Stimulated activated CD8-positive, alpha-beta memory T cell treated with anti-CD3 and anti-CD28 coated beads, Interleukin-2, amount 100 ng/mL, for 48 hours (primary cell): ENCODE data around the gene TPRG1.

ENCODE experiments used
- DNase-seq, 2 donors: peaks; one replicate each; pipeline ENCODE4 v3.0.0-alpha.2; 2020; ENCODE audit warnings: low read depth in 2 of 2

TPRG1 gene, protein sequence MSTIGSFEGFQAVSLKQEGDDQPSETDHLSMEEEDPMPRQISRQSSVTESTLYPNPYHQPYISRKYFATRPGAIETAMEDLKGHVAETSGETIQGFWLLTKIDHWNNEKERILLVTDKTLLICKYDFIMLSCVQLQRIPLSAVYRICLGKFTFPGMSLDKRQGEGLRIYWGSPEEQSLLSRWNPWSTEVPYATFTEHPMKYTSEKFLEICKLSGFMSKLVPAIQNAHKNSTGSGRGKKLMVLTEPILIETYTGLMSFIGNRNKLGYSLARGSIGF

GRCh38 chr3:189171707-189172106 is at the start of gene TPRG1:
TPRG1 (plus strand) TSS chr3:189171971; CDS start chr3:189207385, 35,414 bp downstream.
- DNase-seq, result no peak

GRCh38 chr3:189122110-189122509 is 49.7 kb upstream of the TPRG1 start:
- DNase-seq, result no peak

- no peak for DNase-seq
These were observed 49.1 kb upstream of the TPRG1 start for GRCh38 chr3:189122526-189123205.

- DNase-seq, result no peak
These were observed 48.0 kb upstream of the TPRG1 start for GRCh38 chr3:189123595-189124387.

DNA sequence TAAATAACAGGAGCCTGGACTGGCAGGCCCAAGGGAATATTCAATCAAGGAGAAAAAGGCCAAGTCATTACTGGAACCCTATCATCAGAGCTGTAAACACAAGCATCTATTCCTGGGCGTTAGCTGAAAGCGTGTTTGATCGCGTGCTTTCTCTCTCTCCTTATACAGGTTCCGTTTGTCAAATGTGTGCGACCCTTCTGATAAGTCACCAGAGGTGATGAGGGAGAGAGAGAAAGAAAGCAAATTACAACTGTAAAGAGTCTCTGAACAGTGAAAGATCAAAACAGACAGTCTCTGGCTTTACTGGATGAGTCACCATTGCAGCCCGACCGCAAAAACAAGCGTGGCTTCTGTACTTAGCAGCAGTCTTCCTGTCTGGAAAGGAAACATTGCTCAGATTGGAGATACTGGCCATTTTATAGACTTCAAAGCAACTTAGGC is 39.5 kb upstream of the TPRG1 start:
- peak; percentile 36 to 58 for DNase-seq

GRCh38 chr3:189132839-189133238 is 38.9 kb upstream of the TPRG1 start:
- no peak for DNase-seq

DNA sequence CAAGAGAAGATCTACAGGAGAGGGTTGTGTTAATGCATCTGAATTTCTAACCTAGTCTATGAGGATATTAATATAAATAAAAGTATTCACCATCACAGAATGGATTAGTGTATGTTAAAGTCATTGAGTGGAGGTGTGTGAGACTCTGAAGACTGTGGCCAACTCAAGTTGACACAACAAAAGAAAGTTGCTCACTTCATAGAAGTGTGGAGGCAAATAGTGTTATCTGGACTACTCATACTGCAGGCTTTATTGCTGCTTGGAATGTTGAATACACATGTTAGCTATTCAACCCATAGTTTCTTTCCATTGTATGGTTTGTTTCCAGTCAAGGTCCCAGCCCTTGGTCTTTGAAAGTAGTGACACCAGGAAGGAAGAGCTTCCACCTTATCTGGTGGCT is 38.0 kb upstream of the TPRG1 start:
- DNase-seq, result no peak

- DNase-seq, result no peak
These were observed 34.4 kb upstream of the TPRG1 start for GRCh38 chr3:189137416-189137815.

GRCh38 chr3:189138901-189139610 is 32.7 kb upstream of the TPRG1 start:
- no peak for DNase-seq

DNA sequence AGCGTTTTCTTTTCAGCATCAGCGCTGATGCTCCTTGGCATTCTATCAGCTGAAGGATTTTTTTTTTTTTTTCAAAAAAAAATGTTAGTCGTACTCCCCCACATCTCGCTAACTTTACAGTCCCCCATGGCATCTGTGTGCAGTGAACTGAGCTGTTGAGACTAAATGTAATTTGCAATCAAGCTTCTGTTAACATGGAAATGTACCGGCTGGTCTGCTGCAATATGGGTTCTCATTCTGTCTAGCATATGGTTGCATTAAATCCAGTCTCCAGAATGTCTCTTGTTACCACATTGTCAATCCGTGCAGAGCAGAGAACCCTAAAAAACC is 32.2 kb upstream of the TPRG1 start:
- DNase-seq, result no peak

DNA sequence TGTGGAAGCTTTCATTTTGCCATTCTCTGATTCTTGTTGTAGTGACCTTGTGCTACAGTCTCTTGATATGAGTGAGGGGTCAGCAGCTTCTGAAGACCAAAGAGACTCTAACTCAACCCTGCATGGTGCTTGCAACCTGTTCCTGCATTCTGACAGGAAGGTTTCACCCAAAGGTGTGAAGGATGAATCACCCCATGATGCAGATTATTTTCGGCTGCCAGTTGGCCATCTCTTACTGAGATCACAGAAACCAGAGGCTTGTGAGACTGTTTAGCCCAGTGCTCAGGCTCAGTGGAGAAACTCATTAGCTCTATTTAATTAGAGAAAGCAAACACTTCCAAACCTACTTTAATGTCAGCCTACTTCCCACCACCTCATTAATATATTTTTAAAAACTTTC is 29.2 kb upstream of the TPRG1 start:
- no peak for DNase-seq

DNA sequence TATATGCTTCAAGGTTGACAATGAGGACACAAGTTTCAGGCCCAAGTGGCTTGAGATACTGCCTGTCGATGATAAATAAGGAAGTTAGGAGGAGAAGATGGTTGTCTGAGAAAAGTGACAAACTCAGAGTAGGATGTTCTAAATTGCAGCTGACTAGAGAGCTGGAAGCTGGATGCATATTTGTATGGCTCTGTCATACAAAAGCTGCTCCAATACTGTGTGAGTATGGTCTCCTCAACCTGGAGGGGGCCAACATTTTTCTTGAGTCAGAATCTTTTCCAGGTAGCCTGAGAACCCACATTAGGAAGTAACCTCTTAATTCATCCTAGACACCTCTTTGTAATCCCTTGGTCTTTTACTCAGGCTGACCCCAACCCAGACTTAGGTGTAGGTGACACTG is 28.4 kb upstream of the TPRG1 start:
- DNase-seq, result no peak

- no peak for DNase-seq
These were observed 28.0 kb upstream of the TPRG1 start for GRCh38 chr3:189143771-189144170.

- no peak for DNase-seq
These were observed 27.1 kb upstream of the TPRG1 start for GRCh38 chr3:189144645-189145044.

GRCh38 chr3:189146848-189147247 is 24.9 kb upstream of the TPRG1 start:
- no peak for DNase-seq

- peak; percentile 26 to 46 for DNase-seq
These were observed 23.7 kb upstream of the TPRG1 start for GRCh38 chr3:189148081-189148507.

DNA sequence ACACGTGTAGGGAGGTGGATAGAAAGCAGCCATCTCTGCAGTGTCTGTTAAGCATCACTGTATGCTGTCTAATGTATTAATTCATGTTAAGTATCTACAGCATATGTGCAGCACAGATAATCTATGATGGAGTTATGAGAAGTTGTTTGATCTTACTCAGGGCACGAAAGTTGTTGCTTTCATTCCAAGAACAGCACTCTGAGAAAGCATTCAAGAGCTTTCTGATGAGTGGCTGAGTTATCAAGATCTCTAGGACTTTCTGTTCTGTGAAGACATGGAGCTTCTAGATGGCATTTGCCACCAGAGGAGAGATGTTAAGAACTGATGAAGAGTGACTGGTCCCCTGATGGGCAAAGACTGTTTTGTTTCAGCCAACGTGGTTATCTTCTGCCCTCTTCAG is 22.6 kb upstream of the TPRG1 start:
- DNase-seq, result no peak

DNA sequence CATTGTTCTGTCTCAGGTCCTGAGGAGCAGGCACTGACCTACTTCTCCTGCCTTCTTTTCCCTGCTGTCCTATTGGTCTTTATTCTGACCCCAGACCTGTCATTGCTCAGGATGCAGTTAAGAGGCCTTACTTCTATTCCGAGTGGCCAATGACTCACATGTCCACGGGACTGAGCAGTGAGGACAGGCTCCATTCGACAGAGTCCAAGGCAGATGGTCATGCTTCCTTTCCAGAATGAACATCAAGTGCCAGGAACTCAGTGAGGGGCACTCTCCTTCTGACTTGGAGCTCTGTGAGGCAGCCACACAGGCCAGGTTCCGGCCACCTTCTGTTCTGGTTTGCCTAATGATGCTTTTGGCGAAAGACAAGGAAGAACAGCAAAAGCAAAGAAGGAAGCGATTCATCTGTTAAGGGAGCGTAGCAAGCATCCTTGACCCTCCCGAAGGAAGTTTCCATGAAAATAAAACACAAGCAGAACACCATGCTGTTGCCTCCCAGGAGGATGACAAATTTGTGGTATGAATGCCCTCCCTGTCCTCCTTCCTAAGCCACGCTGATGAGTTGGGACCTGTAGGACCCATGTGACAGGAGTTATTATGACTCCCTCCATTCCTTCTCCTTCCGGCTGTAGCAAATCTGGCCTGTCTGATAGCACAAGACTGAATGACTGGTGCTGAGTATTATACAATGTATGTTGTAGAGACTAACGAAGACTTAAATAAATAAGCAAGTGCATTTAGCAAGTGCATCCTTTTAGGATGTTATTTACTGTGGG is 14.4 kb upstream of the TPRG1 start:
- DNase-seq, result no peak

DNA sequence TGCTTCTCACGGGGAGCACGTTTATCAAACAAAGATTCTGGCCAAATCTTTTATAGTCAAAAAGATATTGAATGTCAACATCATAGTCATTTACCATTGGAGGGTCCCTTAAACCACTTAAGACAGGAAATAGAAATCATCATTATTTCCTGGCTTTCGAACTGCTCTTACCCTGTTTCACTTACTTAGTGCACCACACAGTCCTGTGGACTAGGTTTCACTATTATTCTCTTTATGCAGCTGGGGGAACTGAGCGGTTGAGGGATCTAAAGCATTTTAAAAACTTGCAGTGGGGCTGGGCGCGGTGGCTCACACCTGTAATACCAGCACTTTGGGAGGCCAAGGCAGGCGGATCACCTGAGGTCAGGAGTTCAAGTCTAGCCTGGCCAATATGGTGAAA is 13.7 kb upstream of the TPRG1 start:
- no peak for DNase-seq

DNA sequence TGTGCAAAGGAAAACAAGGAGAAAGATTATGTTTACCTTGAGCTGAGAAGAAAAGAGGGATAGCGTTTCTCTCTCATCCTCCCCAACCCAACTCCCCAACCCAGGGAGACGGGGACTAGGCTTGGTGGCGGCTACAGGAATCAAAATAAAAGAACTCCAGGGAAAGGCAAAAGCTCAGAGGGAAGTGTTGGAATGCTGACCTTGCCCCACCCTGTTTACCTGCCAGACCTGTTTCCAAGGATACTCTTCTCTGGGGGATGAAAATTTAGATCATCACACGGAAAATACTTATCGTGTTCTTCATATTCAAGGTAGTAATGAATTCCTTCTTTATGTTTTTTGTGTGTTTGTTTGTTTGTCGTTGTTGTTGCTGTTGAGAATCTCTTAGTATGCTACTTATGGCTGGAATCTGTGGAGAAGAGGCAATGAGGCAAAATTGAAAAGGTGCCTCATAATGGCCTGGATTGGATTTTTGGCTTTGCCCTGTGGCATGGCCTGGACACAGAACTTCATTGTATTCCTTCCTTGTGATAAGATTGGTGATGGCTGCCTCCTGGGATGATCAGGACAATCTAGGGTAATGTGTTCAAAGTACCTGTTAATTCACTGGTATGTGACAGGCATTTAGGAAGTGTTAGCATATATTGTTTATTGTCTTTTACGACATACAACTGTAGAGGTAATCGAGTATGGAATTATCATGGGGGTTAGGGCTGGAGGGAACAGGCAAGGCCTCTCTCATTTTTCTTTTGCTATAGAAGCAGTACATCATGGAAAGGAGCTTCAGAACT is 11.1 kb upstream of the TPRG1 start:
- DNase-seq, result no peak
